SKM-1 (cell line): ENCODE results near the gene CBX2.
"Not testable (repeated sequence)": the region's sequence is repeated elsewhere in the genome, so short reads cannot be mapped to it uniquely, and the experiment has no call there.

Source experiments
- DNase-seq: peaks from one replicate; lab custom pipeline; 2025; ENCODE audit not compliant: unreplicated experiment; lab: John Stamatoyannopoulos, UW

The CBX2 gene

GRCh38 chr17:79769570-79770506, 8.1 kb upstream of the CBX2 start:
- DNase-seq: no peak

- no peak for DNase-seq
These were observed 6.7 kb upstream of the CBX2 start for GRCh38 chr17:79771276-79771675.

GRCh38 chr17:79772726-79773125, 5.2 kb upstream of the CBX2 start:
- DNase-seq: not testable (repeated sequence)

- no peak for DNase-seq
These were observed 3.4 kb upstream of the CBX2 start for GRCh38 chr17:79774561-79774975.

GRCh38 chr17:79775632-79776031, 2.3 kb upstream of the CBX2 start:
- DNase-seq: no peak

- no peak for DNase-seq
These were observed 1.4 kb upstream of the CBX2 start for GRCh38 chr17:79776376-79777119.

- no peak for DNase-seq
These were observed 641 bp upstream of the CBX2 start for GRCh38 chr17:79777120-79777893.

- no peak for DNase-seq
These were observed 646 bp downstream of the CBX2 start for GRCh38 chr17:79778504-79779083.

- no peak for DNase-seq
These were observed 1.2 kb downstream of the CBX2 start for GRCh38 chr17:79779084-79779529.

GRCh38 chr17:79779661-79780365, 1.9 kb downstream of the CBX2 start:
- DNase-seq: no peak

GRCh38 chr17:79781012-79781650, 3.2 kb downstream of the CBX2 start:
- DNase-seq: no peak

- no peak for DNase-seq
These were observed 4.0 kb downstream of the CBX2 start for GRCh38 chr17:79781736-79782575.

- no peak for DNase-seq
These were observed 5.9 kb downstream of the CBX2 start for GRCh38 chr17:79783891-79784290.

GRCh38 chr17:79784353-79785016, 6.5 kb downstream of the CBX2 start:
- DNase-seq: no peak

GRCh38 chr17:79785017-79785899, 7.3 kb downstream of the CBX2 start:
- DNase-seq: no peak

GRCh38 chr17:79785900-79786810, 8.2 kb downstream of the CBX2 start:
- DNase-seq: no peak
